OCI-LY3 (cell line): ENCODE results near the gene USP2.

Experiments used
- H2AFZ ChIP-seq: fragments of 200-600, 300-600 bp; shearing (Covaris generic); 2 replicates; pipeline ENCODE4 v1.6.0; 2014; ENCODE audit warnings: antibody characterized with exemption, low read depth, low read length
- H3K27ac ChIP-seq: fragments of 200-600, 300-600 bp; sonication (generic); 2 replicates; pipeline ENCODE4 v1.5.1; 2014; ENCODE audit warnings: mild to moderate bottlenecking, low read length, moderate library complexity, mixed read lengths
- H3K27me3 ChIP-seq: fragments of 200-600, 300-600 bp; sonication (generic); 2 replicates; pipeline ENCODE4 v1.6.1; 2014; ENCODE audit warnings: low read depth, low read length, mixed read lengths
- H3K36me3 ChIP-seq: fragments of 200-600, 300-600 bp; sonication (generic); replicated peaks from 2 replicates; pipeline ENCODE3; 2014; ENCODE audit warnings: low read depth, low read length, mixed read lengths
- H3K4me1 ChIP-seq: fragments of 300-600, 200-600 bp; sonication (generic); 2 replicates; pipeline ENCODE4 v1.6.1; 2014; ENCODE audit warnings: low read length, mixed read lengths
- H3K4me2 ChIP-seq: fragments of 200-600, 300-600 bp; sonication (generic); 2 replicates; pipeline ENCODE4 v1.6.1; 2014; ENCODE audit warnings: low read length, mixed read lengths
- H3K4me3 ChIP-seq: fragments of 300-600, 200-600 bp; sonication (generic); 2 replicates; pipeline ENCODE4 v1.5.1; 2014; ENCODE audit warnings: antibody characterized with exemption, mild to moderate bottlenecking, low read length, moderate library complexity
- H3K79me2 ChIP-seq: fragments of 300-600, 200-600 bp; shearing (Covaris generic); 2 replicates; pipeline ENCODE4 v1.6.1; 2014; ENCODE audit warnings: mild to moderate bottlenecking, low read length, mixed read lengths
- H3K9ac ChIP-seq: fragments of 300-600, 200-600 bp; shearing (Covaris generic); 2 replicates; pipeline ENCODE4 v1.6.0; 2014; ENCODE audit warnings: mild to moderate bottlenecking, low read length, moderate library complexity
- H3K9me3 ChIP-seq: fragments of 200-600, 300-600 bp; shearing (Covaris generic); 2 replicates; pipeline ENCODE4 v1.6.1; 2014; ENCODE audit warnings: low read length, mixed read lengths; ENCODE audit not compliant: insufficient read depth
- H4K20me1 ChIP-seq: fragments of 200-600, 300-600 bp; sonication (generic); 2 replicates; pipeline ENCODE4 v1.6.1; 2016; ENCODE audit warnings: low read length, mixed read lengths; ENCODE audit not compliant: insufficient read depth
- CTCF ChIP-seq: fragments of 200-600, 300-600 bp; sonication (generic); IDR thresholded peaks from 2 replicates; pipeline ENCODE4 v1.5.1; 2014; ENCODE audit warnings: antibody characterized with exemption, low read length, low read depth
- EZH2phosphoT487 ChIP-seq: fragments of 200-600 bp; shearing (Covaris generic); IDR thresholded peaks from 2 replicates; pipeline ENCODE4 v1.6.1; 2018; ENCODE audit warnings: antibody characterized with exemption, mixed run types, low read depth

The USP2 gene

GRCh38 chr11:119377112-119377901 is 4.2 kb downstream of the USP2 start:
- H2AFZ ChIP-seq = no peak overlapping the region
- no peak overlapping the region for H3K9ac ChIP-seq
- 0 out of 2 replicates have a peak, but pooled peaks cover 6% of the 10 kb centered on the region for H3K27me3 ChIP-seq
- peaks cover 21% of the 10 kb centered on the region for H3K4me1 ChIP-seq
- no peaks in the 10 kb centered on the region for H4K20me1 ChIP-seq
- no peak for TF ChIP-seq EZH2phosphoT487
- no peak for TF ChIP-seq CTCF
- no peak overlapping the region for H3K27ac ChIP-seq
- no peak overlapping the region for H3K4me3 ChIP-seq
- H3K79me2 ChIP-seq = no peaks in the 10 kb centered on the region
- H3K9me3 ChIP-seq = no peaks in the 10 kb centered on the region
- H3K4me2 ChIP-seq = no peak overlapping the region
- H3K36me3 ChIP-seq = no peaks in the 10 kb centered on the region

- Histone ChIP-seq H3K4me2 (no peak overlapping the region), H3K79me2 (no peaks in the 10 kb centered on the region), H2AFZ (no peak overlapping the region), H3K4me3 (no peak overlapping the region), H3K27me3 (peaks cover 8% of the 10 kb centered on the region; the same call in 1 of the 2 replicates), H3K36me3 (no peaks in the 10 kb centered on the region), H3K9me3 (no peaks in the 10 kb centered on the region), H4K20me1 (no peaks in the 10 kb centered on the region), H3K9ac (no peak overlapping the region), H3K27ac (no peak overlapping the region), H3K4me1 (peaks cover 20% of the 10 kb centered on the region)
- no peak for TF ChIP-seq CTCF
- no peak for TF ChIP-seq EZH2phosphoT487
Measured at GRCh38 chr11:119376197-119376847, 5.2 kb downstream of the USP2 start.

GRCh38 chr11:119375337-119376196 is 5.9 kb downstream of the USP2 start:
- peaks cover 7% of the 10 kb centered on the region; the same call in 1 of the 2 replicates for H3K27me3 ChIP-seq
- H3K4me2 ChIP-seq = no peak overlapping the region
- H2AFZ ChIP-seq = no peak overlapping the region
- H3K79me2 ChIP-seq = no peaks in the 10 kb centered on the region
- H3K4me1 ChIP-seq = peaks cover 16% of the 10 kb centered on the region
- TF ChIP-seq EZH2phosphoT487 = no peak
- no peak for TF ChIP-seq CTCF
- no peak overlapping the region for H3K27ac ChIP-seq
- no peaks in the 10 kb centered on the region for H3K9me3 ChIP-seq
- no peaks in the 10 kb centered on the region for H4K20me1 ChIP-seq
- H3K9ac ChIP-seq = no peak overlapping the region
- no peaks in the 10 kb centered on the region for H3K36me3 ChIP-seq
- no peak overlapping the region for H3K4me3 ChIP-seq
